ENCODE results near the gene VCL.

DNA sequence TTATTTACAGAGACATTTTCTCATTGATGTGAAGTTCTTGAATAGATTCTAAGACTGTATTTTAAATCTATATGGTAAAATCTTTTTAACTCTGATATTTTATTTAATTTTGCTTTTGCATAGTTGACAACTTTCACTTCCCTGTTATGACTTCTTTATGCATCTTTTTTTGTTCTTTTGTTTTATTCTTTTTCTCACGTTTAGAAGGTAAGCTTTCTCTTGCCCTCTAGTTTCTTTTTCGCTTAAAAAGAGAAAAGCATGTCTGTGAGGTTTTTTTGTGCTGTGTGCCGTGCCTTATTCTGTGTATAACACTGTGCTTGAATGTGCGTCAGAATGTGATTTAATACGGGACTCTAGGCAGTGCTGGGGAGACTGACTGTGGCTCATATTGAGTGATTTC, 78.0 kb downstream of the VCL start:
- TF ChIP-seq, protein P1, sequence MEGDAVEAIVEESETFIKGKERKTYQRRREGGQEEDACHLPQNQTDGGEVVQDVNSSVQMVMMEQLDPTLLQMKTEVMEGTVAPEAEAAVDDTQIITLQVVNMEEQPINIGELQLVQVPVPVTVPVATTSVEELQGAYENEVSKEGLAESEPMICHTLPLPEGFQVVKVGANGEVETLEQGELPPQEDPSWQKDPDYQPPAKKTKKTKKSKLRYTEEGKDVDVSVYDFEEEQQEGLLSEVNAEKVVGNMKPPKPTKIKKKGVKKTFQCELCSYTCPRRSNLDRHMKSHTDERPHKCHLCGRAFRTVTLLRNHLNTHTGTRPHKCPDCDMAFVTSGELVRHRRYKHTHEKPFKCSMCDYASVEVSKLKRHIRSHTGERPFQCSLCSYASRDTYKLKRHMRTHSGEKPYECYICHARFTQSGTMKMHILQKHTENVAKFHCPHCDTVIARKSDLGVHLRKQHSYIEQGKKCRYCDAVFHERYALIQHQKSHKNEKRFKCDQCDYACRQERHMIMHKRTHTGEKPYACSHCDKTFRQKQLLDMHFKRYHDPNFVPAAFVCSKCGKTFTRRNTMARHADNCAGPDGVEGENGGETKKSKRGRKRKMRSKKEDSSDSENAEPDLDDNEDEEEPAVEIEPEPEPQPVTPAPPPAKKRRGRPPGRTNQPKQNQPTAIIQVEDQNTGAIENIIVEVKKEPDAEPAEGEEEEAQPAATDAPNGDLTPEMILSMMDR (IDR thresholded peaks at IDR 0.05): no peak
- TF ChIP-seq POLR2A (IDR thresholded peaks at IDR 0.05): no peak
